ENCODE results near the gene SPSB4.

DNA sequence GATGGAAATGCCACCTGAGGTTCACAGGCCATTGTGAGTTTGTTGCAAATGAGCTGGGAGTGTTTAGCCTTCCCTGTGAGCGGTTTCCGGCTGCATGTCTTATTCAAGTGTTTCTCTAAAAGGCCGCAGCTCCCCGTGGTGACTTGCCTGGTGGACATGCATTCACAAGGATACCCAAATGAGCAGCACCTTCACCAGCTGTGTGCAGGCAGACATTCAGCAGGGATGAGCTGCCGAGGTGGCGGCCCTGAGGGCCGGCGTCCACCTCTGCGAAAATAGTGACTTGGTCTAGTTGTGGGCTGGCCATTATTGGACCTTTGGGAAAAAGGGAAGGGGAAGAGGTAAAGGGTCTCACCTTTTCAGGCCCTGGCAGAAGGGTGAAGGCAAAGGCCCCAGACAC, 23.4 kb downstream of the SPSB4 start:
- no peak for TF ChIP-seq POLR2AphosphoS5 (IDR thresholded peaks at IDR 0.05; ENCODE audit: low read depth, low read length)
- TF ChIP-seq POLR2A (IDR thresholded peaks at IDR 0.05; ENCODE audit: low read depth, low read length), result no peak
- no peak for TF ChIP-seq TAF1 (IDR thresholded peaks at IDR 0.05; ENCODE audit: borderline replicate concordance, low read depth, low read length)
